ENCODE data around the gene KCNQ1.

KCNQ1 gene

DNA sequence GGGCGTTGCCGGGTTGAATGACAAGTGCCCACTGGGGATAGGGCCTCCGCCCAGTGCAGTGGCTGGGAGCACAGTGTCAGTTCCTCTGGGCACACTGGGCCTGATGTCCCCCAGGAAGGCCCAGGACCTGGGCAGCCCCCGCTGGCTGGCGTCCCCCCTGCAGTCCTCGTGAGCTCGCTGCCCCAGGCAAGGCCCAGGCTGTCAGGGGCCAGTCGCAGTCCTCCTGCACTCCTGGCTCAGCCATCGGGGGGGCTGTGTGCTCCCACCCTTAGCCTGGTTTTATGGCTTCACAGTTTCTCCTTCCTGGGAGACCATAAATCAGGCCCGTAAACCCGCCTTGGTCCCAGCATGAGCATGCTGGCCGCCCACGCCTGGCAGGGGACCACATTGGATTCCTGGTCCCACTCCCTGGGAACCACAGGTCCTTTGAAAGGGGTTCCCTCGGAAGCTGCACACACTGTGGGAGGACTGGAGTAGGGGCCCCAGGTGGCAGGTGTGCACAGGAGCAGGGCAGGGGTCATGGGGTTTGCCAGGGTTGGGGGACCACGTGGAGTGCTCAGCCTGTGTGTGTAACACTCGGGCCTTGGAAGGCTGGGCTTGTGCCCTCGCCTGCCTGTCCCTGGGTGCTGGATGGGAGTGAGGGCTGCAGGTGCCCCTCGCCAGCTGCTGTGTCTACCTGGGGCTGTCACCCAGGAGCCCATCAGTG is 141.4 kb downstream of the KCNQ1 start:
- DNase-seq: no peak

DNA sequence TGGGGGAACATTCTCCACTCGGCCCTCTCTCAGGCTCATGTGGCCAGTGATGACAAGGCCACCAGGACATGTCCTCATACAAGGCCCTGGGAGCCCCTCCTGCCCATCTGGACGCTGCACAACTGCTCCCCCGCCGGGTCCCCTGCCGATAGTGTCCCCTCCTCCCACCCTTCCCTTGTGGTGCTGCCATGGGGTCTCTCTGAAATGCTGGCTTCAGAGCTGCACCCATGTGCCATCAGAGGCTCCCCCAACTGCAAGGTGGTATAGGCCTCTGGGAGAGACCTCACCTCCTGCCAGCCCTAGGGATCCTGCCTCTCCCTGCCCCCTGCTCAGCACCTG is 142.0 kb downstream of the KCNQ1 start:
- DNase-seq: no peak

DNA sequence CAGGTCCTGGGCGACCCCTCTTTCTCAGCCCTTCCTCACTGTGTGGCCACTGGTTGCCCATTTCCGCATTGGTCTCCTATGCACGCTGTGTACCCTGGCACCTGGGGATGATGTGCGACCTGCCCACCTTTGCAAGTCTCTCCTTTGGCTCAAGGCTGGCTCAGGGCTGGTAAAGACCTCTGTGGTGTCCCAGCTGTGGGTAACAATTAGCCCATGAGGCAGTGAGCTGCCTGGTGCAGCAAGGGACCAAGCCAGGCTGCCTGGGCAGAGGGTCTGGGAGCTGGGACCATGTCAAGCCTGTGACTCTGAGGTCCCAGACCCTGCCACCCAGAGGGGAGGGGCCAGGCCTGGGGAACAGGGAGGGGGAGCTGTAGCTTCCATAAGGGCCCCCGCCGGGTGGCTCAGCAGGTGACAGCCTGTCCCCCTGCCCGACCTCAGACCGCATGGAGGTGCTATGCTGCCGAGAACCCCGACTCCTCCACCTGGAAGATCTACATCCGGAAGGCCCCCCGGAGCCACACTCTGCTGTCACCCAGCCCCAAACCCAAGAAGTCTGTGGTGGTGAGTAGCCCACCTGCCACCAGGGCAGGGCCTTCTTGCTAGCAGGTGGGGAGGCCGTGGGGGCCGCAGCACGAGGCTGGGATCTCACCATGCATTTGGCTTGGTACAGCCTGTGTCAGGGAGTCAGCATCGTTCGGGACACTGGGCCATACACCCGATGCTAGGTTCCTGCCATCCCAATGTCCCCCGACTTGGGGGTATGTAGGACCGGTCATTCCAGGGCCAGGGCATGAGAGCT is 142.5 kb downstream of the KCNQ1 start:
- no peak for DNase-seq

DNA sequence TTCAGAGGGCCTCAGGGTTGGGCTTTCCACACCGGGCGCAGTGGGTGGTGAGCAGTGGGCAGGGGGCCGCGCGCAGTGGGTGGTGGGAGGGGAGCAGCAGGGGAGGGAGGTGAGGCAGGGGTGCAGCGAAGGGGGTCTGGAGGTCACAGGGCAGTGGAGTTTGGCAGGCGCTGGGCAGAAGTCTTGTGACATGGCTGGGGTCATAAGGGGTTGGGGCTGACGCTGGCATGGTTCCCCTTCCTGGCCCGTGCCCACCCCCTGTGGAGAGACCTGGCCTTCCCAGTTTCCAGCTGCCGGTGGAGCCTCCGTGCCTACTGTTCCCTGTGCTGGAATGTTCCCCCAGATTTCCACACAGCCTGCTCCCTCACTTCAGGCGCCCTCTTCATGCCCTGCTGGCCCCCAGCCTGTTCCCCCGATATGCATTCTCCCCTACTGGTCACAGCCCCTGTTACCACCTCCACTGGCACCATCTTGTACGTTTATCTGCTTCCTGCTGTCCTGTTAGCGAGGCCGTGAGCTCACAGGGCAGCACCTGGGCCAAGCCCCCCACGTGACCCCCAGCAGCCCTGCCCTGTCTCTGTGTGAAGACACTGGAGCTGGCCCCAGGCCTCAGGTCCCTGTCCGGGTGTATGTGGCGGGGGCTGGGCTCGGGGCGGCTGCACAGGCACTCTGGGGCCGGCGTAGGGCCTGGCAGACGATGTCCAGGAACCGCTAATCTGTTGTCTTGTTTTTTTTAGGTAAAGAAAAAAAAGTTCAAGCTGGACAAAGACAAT is 143.4 kb downstream of the KCNQ1 start:
- DNase-seq: no peak

GRCh38 chr11:2588809-2589537 is 144.2 kb downstream of the KCNQ1 start:
- DNase-seq: no peak

- DNase-seq: no peak
Measured at GRCh38 chr11:2589538-2589934, 144.7 kb downstream of the KCNQ1 start.

- no peak for DNase-seq
Measured at GRCh38 chr11:2590131-2590964, 145.5 kb downstream of the KCNQ1 start.

DNA sequence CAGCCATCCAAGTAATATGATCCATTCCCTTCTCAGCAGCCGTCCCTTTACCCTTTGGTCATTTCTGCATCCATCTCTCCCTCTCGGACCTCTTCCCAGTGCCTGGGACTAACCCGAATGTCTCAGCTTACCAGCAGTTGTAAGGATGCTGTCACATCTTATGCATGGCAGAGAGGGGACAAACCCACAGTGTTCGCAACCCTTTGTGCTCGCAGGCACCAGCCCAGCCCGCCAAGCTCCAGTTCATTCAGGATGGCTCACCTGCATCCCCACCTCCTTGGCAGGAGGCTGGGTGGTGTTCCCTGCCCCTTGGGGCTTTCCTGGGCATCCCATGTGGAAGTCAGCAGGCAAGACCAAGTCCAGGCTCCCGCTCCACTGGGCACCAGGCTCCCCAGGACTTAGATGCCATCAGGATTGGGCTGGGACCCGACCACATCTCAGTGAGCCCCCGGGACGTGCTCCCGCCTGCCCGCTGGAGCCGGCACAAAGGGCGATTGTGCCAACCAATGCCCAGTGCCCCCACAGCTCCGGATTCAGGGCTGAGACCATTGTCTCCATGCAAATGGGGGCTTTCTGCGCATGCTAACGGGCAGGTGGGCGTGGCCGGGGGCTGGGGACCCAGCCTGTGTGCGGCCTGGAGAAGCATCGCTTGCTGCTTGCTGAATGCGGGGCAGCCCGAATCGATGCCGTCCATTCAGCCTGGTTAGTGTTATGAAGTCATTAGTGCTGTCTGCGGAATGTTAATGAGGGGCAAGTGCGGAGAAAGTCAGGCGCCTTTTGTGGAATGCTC is 146.4 kb downstream of the KCNQ1 start:
- no peak for DNase-seq

GRCh38 chr11:2591805-2592204 is 147.0 kb downstream of the KCNQ1 start:
- DNase-seq: no peak

- DNase-seq: no peak
Measured at GRCh38 chr11:2592559-2593392, 148.0 kb downstream of the KCNQ1 start.

- no peak for DNase-seq
Measured at GRCh38 chr11:2593393-2593950, 148.7 kb downstream of the KCNQ1 start.

- no peak for DNase-seq
Measured at GRCh38 chr11:2594267-2594666, 149.5 kb downstream of the KCNQ1 start.

DNA sequence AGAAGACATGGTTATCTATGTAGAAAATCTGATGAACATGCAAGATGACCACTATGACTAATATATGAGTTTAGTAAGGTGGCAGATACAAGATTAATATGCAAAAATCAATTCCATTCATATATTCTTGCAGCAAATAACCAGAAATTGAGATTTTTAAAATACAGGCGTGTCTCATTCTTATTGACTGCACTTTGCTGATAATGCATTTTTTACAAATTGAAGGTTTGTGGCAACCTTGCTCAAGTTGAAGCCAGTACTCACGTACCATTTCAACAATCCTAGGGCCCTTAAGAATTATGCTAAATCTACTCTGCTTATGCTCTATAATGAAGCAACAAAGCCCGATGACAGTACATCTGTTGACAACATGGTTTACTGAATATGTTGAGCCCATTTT is 150.4 kb downstream of the KCNQ1 start:
- DNase-seq: no peak

DNA sequence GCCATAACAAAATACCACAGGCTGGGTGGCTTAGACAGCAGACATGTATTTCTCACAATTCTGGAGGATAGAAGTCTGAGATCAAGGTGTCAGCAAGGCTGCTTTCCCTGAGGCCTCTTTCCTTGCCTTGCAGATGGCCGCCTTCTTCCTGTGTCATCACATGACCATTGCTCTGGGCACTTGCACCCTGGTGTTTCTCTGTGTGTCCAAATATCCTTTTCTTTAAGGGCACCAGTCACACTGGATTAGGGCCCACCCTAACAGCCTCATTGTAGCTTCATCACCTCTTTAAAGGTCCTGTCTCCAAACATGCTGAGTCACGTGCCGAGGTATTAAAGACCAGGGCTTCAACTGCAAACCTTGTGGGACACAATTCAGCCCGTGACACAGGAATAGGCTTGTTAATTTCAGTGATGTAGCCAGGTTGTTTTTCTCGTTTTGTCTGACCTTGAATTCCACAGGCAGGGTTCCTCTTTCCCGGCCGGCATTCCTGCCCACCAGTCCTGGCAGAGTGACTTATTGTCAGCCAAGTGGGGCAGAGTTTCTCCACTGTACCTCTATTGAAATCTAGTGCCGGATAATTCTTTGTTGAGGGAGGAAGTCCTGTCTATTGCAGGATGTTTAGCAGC is 154.9 kb downstream of the KCNQ1 start:
- no peak for DNase-seq

- no peak for DNase-seq
Measured at GRCh38 chr11:2609345-2609744, 164.5 kb downstream of the KCNQ1 start.

- no peak for DNase-seq
Measured at GRCh38 chr11:2612884-2613571, 168.2 kb downstream of the KCNQ1 start.

- DNase-seq: no peak
Measured at GRCh38 chr11:2621894-2622293, 177.1 kb downstream of the KCNQ1 start.

- DNase-seq: no peak
Measured at GRCh38 chr11:2625183-2625582, 180.4 kb downstream of the KCNQ1 start.

GRCh38 chr11:2630679-2631078 is 185.9 kb downstream of the KCNQ1 start:
- DNase-seq: no peak
